Epithelial cell of esophagus (primary cell): ENCODE results near the gene NECTIN4.

ENCODE experiments used
- DNase-seq: peaks from one replicate; pipeline ENCODE4 v3.0.0; 2010; ENCODE audit warnings: low read depth
- H3K4me3 ChIP-seq: 2 replicates; pipeline ENCODE4 v1.5.1; 2011; ENCODE audit warnings: mild to moderate bottlenecking, low read length, control low read depth
- CTCF ChIP-seq: IDR thresholded peaks from 2 replicates; pipeline ENCODE4 v1.5.1; 2011; ENCODE audit warnings: low read depth, mild to moderate bottlenecking, low read length, control low read depth, inconsistent platforms; ENCODE audit not compliant: insufficient read depth; ENCODE audit errors: missing control alignments

NECTIN4 gene

DNA sequence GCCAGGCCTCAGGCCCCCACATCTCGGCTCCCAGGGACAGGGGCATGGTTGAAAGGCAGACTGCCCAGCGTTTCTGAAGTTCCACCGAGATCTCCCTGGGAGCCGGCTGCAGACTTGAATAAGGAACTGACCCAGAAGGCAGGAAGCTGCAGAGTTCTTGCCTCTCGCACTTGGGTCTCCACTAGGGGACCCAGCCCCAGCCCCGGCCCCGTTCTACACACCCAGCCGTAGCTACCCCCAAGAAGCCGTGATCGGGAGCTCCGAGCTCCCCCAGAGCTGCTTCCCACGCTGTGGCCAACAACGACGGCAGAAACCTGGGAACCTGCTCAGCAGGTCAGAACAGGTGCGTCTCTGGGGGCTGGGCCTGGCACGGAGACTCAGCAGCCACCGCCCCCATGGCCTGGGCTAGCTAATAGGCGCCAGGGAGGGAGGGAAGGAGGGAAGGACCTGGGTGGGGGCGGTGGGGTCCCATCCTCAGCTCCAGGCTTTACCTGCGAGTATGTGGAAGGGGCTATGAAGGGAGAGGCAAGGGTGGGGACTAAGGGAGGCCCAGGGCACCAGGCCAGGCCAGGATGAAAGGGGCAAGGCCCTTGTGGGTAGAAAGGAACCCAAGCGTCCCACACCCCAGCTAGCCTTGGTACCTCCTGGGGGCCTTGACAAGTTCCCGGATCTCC lies at the start of gene NECTIN4:
NECTIN4 (minus strand) TSS at position 308 of the 674 bp plus-strand sequence; CDS start at position 46, 262 bp downstream.
- no peak for TF ChIP-seq CTCF
- H3K4me3 ChIP-seq = peak within 1 kb of the TSS; percentile 88
- DNase-seq = peak; percentile 93

GRCh38 chr1:161138431-161138830 lies 49.1 kb upstream of the NECTIN4 start:
- no peak for TF ChIP-seq CTCF
- DNase-seq = no peak
- no peak overlapping the region for H3K4me3 ChIP-seq

GRCh38 chr1:161137881-161138280 lies 48.5 kb upstream of the NECTIN4 start:
- DNase-seq = no peak
- TF ChIP-seq CTCF = no peak

DNA sequence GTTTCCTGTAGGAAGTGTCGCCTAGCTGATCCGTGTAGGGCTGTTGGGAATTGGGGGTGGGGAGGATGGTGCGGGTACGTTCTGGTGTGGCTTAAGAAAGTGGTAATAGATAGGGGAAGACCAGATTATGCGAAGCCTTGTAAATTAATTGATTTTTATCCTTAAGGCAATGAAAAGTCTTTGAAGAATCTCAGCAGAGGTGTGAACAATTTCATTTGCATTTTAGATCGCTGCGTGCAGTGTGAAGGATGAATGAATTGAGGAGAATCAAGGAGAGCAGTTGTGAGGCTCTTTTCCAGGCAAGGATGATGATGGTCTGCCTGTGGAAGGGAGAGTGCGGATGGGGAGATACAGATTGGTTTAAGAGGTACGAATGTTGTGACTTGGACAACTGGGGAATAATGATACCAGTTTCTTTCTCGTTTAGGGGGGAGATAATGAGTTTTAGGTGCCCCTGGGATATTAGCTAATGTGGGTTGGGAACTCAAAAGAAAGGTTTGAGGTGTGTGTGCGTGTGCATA lies 43.9 kb upstream of the NECTIN4 start:
- no peak for TF ChIP-seq CTCF
- H3K4me3 ChIP-seq = peak overlapping the region; percentile 78
- DNase-seq = peak; percentile 38

More at GRCh38 chr1:161137881-161138280, 48.5 kb upstream of the NECTIN4 start:
- H3K4me3 ChIP-seq = no peak overlapping the region

DNA sequence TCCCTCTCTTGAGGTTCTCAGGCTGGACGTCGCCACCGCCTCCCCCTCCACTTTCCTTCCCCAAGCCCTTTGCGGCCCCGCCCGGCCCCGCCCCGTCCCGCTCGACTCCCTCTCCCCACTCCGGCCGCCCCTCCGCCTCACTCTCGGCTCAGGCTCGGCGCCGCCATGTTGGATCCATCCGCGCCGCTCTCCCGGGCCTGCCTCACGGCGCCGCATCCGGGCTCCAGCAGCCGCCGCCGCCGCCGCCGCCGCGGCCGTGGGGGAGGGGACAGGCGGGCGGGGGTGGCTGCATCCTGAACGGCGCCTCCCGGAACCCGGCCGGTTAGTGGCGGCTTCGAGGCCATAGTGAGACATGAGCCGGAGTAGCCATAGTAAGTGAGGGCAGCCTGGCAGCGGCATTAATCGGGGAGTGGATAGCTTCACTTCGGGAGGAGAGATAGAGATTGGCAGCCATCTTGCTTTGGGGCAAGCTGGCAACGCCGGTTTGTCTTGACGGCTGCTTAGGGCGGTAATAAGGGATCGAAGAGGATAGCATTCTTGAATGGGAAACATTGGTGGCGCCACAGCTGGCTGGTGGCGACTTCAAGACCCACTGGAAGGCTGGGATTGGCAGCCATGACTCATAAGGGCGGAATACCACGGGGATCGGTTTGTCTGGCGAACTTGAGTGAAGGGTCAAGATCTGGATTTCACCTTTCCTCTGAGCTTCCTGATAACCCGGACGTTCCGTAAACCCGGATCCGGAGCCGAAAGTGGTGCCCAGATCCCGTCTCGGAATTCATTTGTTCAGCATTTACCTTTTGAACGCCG lies 43.3 kb upstream of the NECTIN4 start, which contains the start of gene DEDD:
DEDD (minus strand) TSS at position 258 of the 810 bp plus-strand sequence. CDS start 8,205 bp downstream, outside the sequence.
- H3K4me3 ChIP-seq = peak within 1 kb of the TSS; percentile 78
- no peak for TF ChIP-seq CTCF
- DNase-seq = peak; percentile 96

GRCh38 chr1:161131523-161132409 lies 42.4 kb upstream of the NECTIN4 start:
- TF ChIP-seq CTCF = no peak
- no peak for DNase-seq
- peak overlapping the region; percentile 78 for H3K4me3 ChIP-seq
